Neuronal stem cell (in vitro differentiated cells): ENCODE data around the gene C15orf62. TPM values are rescaled to one million over a fixed set of nuclear protein-coding genes. Genes with fewer than 3 reads are reported as not detected.

Source experiments
- small RNA-seq: library from polyadenylated mRNA; stranded (forward); fragments of <200 nt; extraction: miRNeasy Mini kit (QIAGEN cat#:217004); gene quantifications from one replicate; pipeline ENCODE3, GENCODE V24; 2013; ENCODE audit not compliant: insufficient read depth

C15orf62 gene

Small RNA genes within 50 kb of the gene (small RNA-seq; reads per million reads assigned to genes)
- gene SUMO2P15, result not detected
